ENCODE results near the gene MMD2.

- TF ChIP-seq CTCF (IDR thresholded peaks at IDR 0.05; ENCODE audit: extremely low read depth in 1 of 2, insufficient read depth in 1 of 2, low read depth in 1 of 2, low read length in 2 of 2) (no peak), EZH2 (IDR thresholded peaks at IDR 0.05; ENCODE audit: borderline replicate concordance, low read depth, low read length, severe bottlenecking) (no peak), POLR2AphosphoS5 (IDR thresholded peaks at IDR 0.05; ENCODE audit: insufficient read depth, low read depth, low read length) (no peak), POLR2A (IDR thresholded peaks at IDR 0.05; ENCODE audit: low read depth, low read length) (no peak), FOS (IDR thresholded peaks at IDR 0.05; ENCODE audit: borderline replicate concordance, insufficient read depth, low read length) (no peak)
- TF ChIP-seq, protein P1, sequence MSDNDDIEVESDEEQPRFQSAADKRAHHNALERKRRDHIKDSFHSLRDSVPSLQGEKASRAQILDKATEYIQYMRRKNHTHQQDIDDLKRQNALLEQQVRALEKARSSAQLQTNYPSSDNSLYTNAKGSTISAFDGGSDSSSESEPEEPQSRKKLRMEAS (IDR thresholded peaks at IDR 0.05; ENCODE audit: insufficient read depth, insufficient read length) = no peak
Observed at GRCh38 chr7:4964506-4964905, 5.5 kb upstream of the MMD2 start.
